Measurements from ENCODE around the gene STK25. TPM values are rescaled to one million over a fixed set of nuclear protein-coding genes. Genes with fewer than 3 reads are reported as not detected.

The STK25 gene
- polyA plus RNA-seq, 1 donor from 2014 or later = 580 TPM

- H3K36me3 ChIP-seq (ENCODE audit: insufficient read depth, low read length) = no peaks in the 10 kb centered on the region
- H3F3A ChIP-seq (ENCODE audit: insufficient read depth, low read length, poor library complexity, severe bottlenecking) = no peaks in the 10 kb centered on the region
- H4K20me1 ChIP-seq (ENCODE audit: insufficient read depth) = no peaks in the 10 kb centered on the region
- H2AFZ ChIP-seq (ENCODE audit: low read depth, low read length) = no peak overlapping the region
- no peaks in the 10 kb centered on the region for H3K79me2 ChIP-seq (replicated peaks; ENCODE audit: insufficient read depth, low read length)
- no peaks in the 10 kb centered on the region for H3K9me3 ChIP-seq (ENCODE audit: low read length)
- H3K4me3 ChIP-seq (ENCODE audit: low read length) = no peak overlapping the region
- H3K27me3 ChIP-seq (ENCODE audit: insufficient read depth, low read depth, low read length) = no peaks in the 10 kb centered on the region
- no peak overlapping the region for H3K9ac ChIP-seq (ENCODE audit: low read length)
- H3K9me2 ChIP-seq (ENCODE audit: insufficient read depth, low read length) = no peaks in the 10 kb centered on the region
- no peak overlapping the region for H3K4me2 ChIP-seq (ENCODE audit: low read length)
- no peak overlapping the region for H3K27ac ChIP-seq (ENCODE audit: low read length)
- TF ChIP-seq RAD21 (conservative IDR thresholded peaks at IDR 0.05) (no peak), EZH2 (IDR thresholded peaks at IDR 0.05; ENCODE audit: borderline replicate concordance, insufficient read depth, low read length, poor library complexity, severe bottlenecking) (no peak), CTCF (IDR thresholded peaks at IDR 0.05; ENCODE audit: poor library complexity, severe bottlenecking) (no peak), SMC3 (conservative IDR thresholded peaks at IDR 0.05; ENCODE audit: poor library complexity) (no peak), REST (IDR thresholded peaks at IDR 0.05; ENCODE audit: borderline replicate concordance) (no peak), EP300 (conservative IDR thresholded peaks at IDR 0.05; ENCODE audit: poor library complexity, severe bottlenecking) (no peak), POLR2AphosphoS5 (IDR thresholded peaks at IDR 0.05) (no peak), TAF1 (IDR thresholded peaks at IDR 0.05; ENCODE audit: low read depth) (no peak), MXI1 (conservative IDR thresholded peaks at IDR 0.05; ENCODE audit: poor library complexity, severe bottlenecking) (no peak)
Observed at GRCh38 chr2:241459520-241459919, 48.9 kb downstream of the STK25 start.

GRCh38 chr2:241458687-241459086 is 49.7 kb downstream of the STK25 start:
- no peaks in the 10 kb centered on the region for H3K79me2 ChIP-seq (replicated peaks; ENCODE audit: insufficient read depth, low read length)

More at GRCh38 chr2:241458687-241459086, 49.7 kb downstream of the STK25 start:
- Histone ChIP-seq H3K9me2 (ENCODE audit: insufficient read depth, low read length) (no peaks in the 10 kb centered on the region), H3K36me3 (ENCODE audit: insufficient read depth, low read length) (no peaks in the 10 kb centered on the region), H3K27ac (ENCODE audit: low read length) (no peak overlapping the region), H4K20me1 (ENCODE audit: insufficient read depth) (no peaks in the 10 kb centered on the region), H3K4me2 (ENCODE audit: low read length) (no peak overlapping the region), H3K27me3 (ENCODE audit: insufficient read depth, low read depth, low read length) (no peaks in the 10 kb centered on the region), H3F3A (ENCODE audit: insufficient read depth, low read length, poor library complexity, severe bottlenecking) (no peaks in the 10 kb centered on the region), H3K9me3 (ENCODE audit: low read length) (no peaks in the 10 kb centered on the region), H3K4me3 (ENCODE audit: low read length) (no peak overlapping the region), H3K9ac (ENCODE audit: low read length) (no peak overlapping the region), H2AFZ (ENCODE audit: low read depth, low read length) (no peak overlapping the region)
- TF ChIP-seq SMC3 (conservative IDR thresholded peaks at IDR 0.05; ENCODE audit: poor library complexity) = no peak
- TF ChIP-seq CTCF (IDR thresholded peaks at IDR 0.05; ENCODE audit: poor library complexity, severe bottlenecking) = no peak
- no peak for TF ChIP-seq POLR2AphosphoS5 (IDR thresholded peaks at IDR 0.05)
- no peak for TF ChIP-seq RAD21 (conservative IDR thresholded peaks at IDR 0.05)
- TF ChIP-seq REST (IDR thresholded peaks at IDR 0.05; ENCODE audit: borderline replicate concordance) = no peak
